Type B pancreatic cell (in vitro differentiated cells): ENCODE results near the gene PYGM. TPM values are rescaled to one million over a fixed set of nuclear protein-coding genes. Genes with fewer than 3 reads are reported as not detected.

Source experiments
- DNase-seq: peaks from one replicate; pipeline ENCODE4 v3.0.0; 2021; ENCODE audit warnings: mixed read lengths; ENCODE audit not compliant: unreplicated experiment; ENCODE audit errors: extremely low spot score
- H3K27ac Mint-ChIP-seq: 2 replicates; pipeline ENCODE4 v1.8.0; 2021; ENCODE audit warnings: mild to moderate bottlenecking, mixed read lengths
- H3K27me3 Mint-ChIP-seq: 2 replicates; pipeline ENCODE4 v1.8.0; 2021; ENCODE audit warnings: mixed read lengths
- H3K36me3 Mint-ChIP-seq: 2 replicates; pipeline ENCODE4 v1.8.0; 2021; ENCODE audit warnings: mixed read lengths
- H3K4me1 Mint-ChIP-seq: one replicate; pipeline ENCODE4 v1.8.0; 2021; ENCODE audit warnings: mixed read lengths; ENCODE audit not compliant: unreplicated experiment
- H3K4me3 Mint-ChIP-seq: 2 replicates; pipeline ENCODE4 v1.8.0; 2021; ENCODE audit warnings: mild to moderate bottlenecking, mixed read lengths
- H3K9me3 Mint-ChIP-seq: 2 replicates; pipeline ENCODE4 v1.8.0; 2021; ENCODE audit warnings: mixed read lengths
- CTCF ChIP-seq: fragments of 200-600 bp; sonication (generic); conservative IDR thresholded peaks from 2 replicates; pipeline ENCODE4 v1.5.0; 2021; ENCODE audit warnings: antibody characterized with exemption, mild to moderate bottlenecking
- total RNA-seq: library from RNA; stranded (reverse); gene quantifications from 2 replicates; pipeline ENCODE4 v1.2.1, GENCODE V29; 2021; ENCODE audit warnings: low replicate concordance

The PYGM gene
- total RNA-seq, 1 donor from 2014 or later = 239 TPM

DNA sequence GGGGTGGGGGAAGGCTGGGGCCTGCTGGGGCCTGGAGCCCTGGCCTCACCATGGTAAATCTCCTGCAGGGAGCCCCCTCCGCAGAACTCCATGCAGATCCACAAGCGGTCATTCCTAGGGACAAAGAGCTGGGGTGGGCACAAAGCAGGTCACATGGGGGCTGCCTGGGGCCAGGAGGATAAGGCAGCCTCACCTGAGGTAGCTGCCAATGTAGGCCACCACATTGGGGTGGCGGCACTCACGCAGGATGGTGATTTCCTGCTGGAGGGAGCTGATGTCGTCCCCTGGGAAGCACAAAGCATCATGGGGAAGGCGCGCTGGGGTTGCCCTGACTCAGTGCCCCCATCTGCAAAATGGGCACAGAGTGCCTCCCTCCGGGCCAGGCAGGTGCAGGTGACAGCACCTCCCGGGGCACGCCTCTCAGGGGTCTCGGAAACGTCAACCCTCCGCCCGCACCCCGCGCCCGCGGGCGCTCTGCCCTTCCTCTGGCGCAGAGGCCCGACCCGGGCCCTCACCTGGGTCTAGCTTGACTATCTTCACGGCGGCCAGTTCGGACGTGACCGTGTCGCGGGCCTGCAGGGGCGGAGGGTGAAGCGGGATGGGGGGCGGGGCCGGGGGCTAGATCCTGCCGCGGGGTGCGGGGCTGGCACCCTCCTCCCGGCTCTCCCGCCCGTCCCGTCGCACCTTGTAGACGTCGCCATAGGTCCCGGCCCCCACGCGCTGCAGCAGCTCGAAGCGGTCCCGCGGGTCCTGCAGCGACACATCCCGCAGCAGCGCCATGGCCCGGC lies 42.8 kb upstream of the PYGM start:
- no peaks in the 10 kb centered on the region for H3K27me3 Mint-ChIP-seq
- TF ChIP-seq CTCF = no peak
- no peak overlapping the region for H3K27ac Mint-ChIP-seq
- no peaks in the 10 kb centered on the region for H3K36me3 Mint-ChIP-seq
- H3K4me1 Mint-ChIP-seq = peaks cover 8% of the 10 kb centered on the region
- no peak for DNase-seq
- peak overlapping the region; percentile 76 for H3K4me3 Mint-ChIP-seq
- no peaks in the 10 kb centered on the region for H3K9me3 Mint-ChIP-seq

GRCh38 chr11:64801561-64802369 lies 42.0 kb upstream of the PYGM start:
- Mint-ChIP-seq H3K4me3 (peak overlapping the region; percentile 76), H3K27ac (no peak overlapping the region), H3K36me3 (no peaks in the 10 kb centered on the region), H3K4me1 (peaks cover 8% of the 10 kb centered on the region), H3K27me3 (no peaks in the 10 kb centered on the region), H3K9me3 (no peaks in the 10 kb centered on the region)
- TF ChIP-seq CTCF = no peak
- no peak for DNase-seq

- no peak for TF ChIP-seq CTCF
- no peaks in the 10 kb centered on the region for H3K9me3 Mint-ChIP-seq
- no peaks in the 10 kb centered on the region for H3K27me3 Mint-ChIP-seq
- no peaks in the 10 kb centered on the region for H3K36me3 Mint-ChIP-seq
- no peak for DNase-seq
- H3K4me1 Mint-ChIP-seq = peaks cover 8% of the 10 kb centered on the region
- no peak overlapping the region for H3K27ac Mint-ChIP-seq
- peak overlapping the region; percentile 22 for H3K4me3 Mint-ChIP-seq
These were observed 41.3 kb upstream of the PYGM start for GRCh38 chr11:64801158-64801464.

GRCh38 chr11:64800303-64801157 lies 40.8 kb upstream of the PYGM start:
- TF ChIP-seq CTCF = no peak
- DNase-seq = no peak
- Mint-ChIP-seq H3K27me3 (no peaks in the 10 kb centered on the region), H3K4me1 (peaks cover 8% of the 10 kb centered on the region), H3K4me3 (no peak overlapping the region), H3K27ac (no peak overlapping the region), H3K9me3 (no peaks in the 10 kb centered on the region), H3K36me3 (no peaks in the 10 kb centered on the region)

DNA sequence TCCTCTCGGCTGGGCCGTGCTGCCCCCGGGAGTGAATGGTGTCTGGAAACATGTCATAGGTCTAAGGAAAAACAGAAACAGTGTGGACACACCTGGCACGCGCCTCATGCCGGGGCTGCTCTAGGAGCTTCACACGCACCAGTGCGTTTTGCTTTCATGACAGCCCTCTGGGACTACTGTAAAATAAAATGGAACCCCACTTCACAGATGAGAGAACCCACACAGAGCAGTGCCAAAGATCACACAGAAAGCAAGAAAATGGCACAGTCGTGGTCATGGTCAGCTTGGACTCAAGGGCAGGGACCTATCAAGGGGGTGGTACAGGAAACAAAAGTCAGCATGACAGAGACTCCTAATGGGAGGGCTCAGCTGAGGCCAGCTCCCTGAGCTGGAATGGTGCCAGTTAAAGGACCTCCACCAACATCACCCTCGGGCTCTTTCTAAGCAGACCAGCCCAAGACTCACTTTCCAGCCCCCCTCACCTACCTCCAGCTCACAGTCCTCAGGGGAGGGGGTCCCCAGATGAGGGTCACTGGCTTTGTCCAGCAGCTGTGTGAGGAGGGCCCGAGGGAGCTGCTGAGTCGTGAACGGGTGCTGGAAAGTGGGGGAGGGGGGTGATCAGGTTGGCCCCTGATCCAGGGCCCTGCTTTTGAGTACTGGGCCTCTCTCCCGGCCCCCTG lies 40.0 kb upstream of the PYGM start:
- no peak overlapping the region for H3K27ac Mint-ChIP-seq
- TF ChIP-seq CTCF = no peak
- H3K27me3 Mint-ChIP-seq = no peaks in the 10 kb centered on the region
- H3K36me3 Mint-ChIP-seq = no peaks in the 10 kb centered on the region
- DNase-seq = no peak
- H3K9me3 Mint-ChIP-seq = no peaks in the 10 kb centered on the region
- H3K4me1 Mint-ChIP-seq = peaks cover 8% of the 10 kb centered on the region
- peak overlapping the region; percentile 25 for H3K4me3 Mint-ChIP-seq
